Measurements from ENCODE around the gene SPATA24.

DNA sequence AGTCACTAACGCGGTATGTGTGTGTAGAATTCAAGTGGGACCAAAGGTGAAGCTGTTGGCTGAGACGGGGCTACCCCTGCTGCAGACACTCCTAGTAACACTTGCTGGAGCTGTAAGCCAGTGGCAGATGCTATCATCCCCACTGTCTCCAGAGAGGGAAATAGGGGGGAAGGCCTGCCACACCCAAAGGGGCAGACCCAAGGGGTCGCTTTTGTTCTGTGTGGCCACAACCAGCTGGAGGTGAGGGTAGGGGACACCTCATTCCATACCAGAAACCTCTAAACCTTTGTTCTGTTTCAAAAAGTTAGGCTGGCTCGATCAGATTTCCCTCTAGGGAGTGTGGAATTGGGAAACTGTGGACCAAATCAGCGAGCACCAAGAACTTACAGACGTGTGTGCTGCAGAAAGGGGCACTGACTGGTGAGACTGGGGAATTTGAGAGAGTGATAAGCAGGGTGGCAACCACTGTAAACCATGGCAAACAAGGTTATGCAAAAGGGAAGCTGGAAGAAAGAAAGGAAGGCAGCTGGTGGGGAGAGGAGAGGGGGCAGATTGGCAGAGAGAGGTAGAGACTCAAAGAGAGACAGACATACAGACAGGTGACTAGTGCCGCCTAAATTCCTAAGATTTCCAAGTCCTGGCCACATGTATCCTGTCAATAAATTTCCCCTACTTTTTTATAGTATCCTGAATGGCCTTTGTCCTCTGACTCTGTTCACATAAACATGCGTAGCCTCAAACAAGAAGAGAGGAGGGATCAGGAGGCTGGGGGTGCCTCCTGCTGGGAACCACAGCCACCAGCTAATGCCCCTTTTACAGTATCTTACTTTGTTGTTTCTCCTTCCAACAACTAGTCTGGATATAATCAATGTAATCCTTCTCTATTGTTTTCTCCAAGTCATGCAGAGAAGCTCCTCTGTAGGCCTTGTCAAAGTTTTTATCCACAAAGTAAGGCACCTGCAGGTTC is 15.6 kb upstream of the SPATA24 start:
- TF ChIP-seq POLR2A (IDR thresholded peaks at IDR 0.05; ENCODE audit: low read length) (no peak), GATA1 (IDR thresholded peaks at IDR 0.05; ENCODE audit: low read depth, low read length) (no peak)

Measured in erythroblast (primary cell).